Hematopoietic multipotent progenitor cell treated with erythropoietin and hydrocortisone succinate and interleukin-3 and kit ligand, for 8 days (in vitro differentiated cells): ENCODE results near the gene RIMS3.
"Not testable (repeated sequence)": the region's sequence is repeated elsewhere in the genome, so short reads cannot be mapped to it uniquely, and the experiment has no call there.

Experiments used
- DNase-seq: peaks from one replicate; pipeline ENCODE4 v3.0.0-alpha.2; 2015

Gene RIMS3

DNA sequence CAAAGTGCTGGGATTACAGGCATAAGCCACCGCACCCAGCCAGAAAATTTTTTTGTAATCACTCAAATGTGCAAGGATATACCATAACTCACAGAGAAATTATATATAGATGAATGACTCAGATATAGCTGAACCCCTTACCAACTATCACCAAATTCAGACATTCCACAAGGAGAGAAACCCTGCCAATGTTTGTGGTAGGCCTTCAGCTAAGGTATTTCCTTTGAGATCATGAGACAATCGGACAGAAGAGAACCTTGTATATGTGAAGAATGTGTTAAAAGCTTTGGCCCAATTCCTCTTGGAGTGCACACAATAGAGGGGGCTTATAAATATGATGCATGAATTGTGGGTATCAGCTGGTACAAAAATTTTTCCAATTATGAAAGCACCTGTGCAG lies 83.4 kb downstream of the RIMS3 start:
- no peak for DNase-seq

GRCh38 chr1:40575336-40575735 lies 90.1 kb downstream of the RIMS3 start:
- DNase-seq: no peak

DNA sequence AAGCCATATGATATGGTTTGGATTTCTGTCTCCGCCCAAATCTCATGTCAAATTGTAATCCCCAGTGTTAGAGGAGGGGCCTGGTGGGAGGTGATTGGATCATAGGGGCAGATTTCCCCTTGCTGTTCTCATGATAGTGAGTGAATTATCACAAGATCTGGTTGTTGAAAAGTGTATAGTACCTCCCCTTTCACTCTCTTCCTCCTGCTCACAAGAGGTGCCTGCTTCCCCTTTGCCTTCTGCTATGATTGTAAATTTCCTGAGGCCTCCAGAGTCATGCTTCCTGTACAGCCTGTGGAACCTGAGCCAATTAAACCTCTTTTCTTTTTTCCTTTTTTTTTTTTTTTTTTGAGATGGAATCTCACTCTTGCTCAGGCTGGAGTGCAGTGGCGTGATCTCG lies 90.7 kb downstream of the RIMS3 start:
- not testable (repeated sequence) for DNase-seq
